Thoracic aorta (tissue), 2 donors: Measurements from ENCODE around the gene SERPINA3. TPM values are rescaled to one million over a fixed set of nuclear protein-coding genes. Genes with fewer than 3 reads are reported as not detected.

ENCODE experiments used
- ATAC-seq: fragments of 150-250 bp; one replicate; pipeline ENCODE4 v1.8.0; 2017; ENCODE audit warnings: low read depth; ENCODE audit not compliant: insufficient number of reproducible peaks, low FRiP score
- DNase-seq: peaks from one replicate; pipeline ENCODE4 v3.0.0-alpha.2; 2020; ENCODE audit warnings: low spot score
- H3K27ac ChIP-seq, 2 donors: fragments of 200-600 bp; sonication (generic); 1 replicate in 1 of 2; 2 replicates in 1 of 2; pipeline ENCODE4 v1.5.1; 2016; ENCODE audit warnings: mild to moderate bottlenecking in 2 of 2, moderate library complexity in 2 of 2
- H3K27me3 ChIP-seq: fragments of 200-600 bp; sonication (generic); replicated peaks from 2 replicates; pipeline ENCODE4 v1.6.0; 2016; ENCODE audit warnings: mild to moderate bottlenecking; ENCODE audit not compliant: insufficient read depth
- H3K36me3 ChIP-seq: fragments of 200-600 bp; sonication (generic); one replicate; pipeline ENCODE4 v1.5.1; 2016
- H3K4me1 ChIP-seq, 2 donors: fragments of 200-600 bp; sonication (generic); 1 replicate in 1 of 2; 2 replicates in 1 of 2; pipeline versions ENCODE4 v1.5.1 to v1.6.0; 2016; ENCODE audit warnings: low read depth in 2 of 2, mild to moderate bottlenecking in 1 of 2; ENCODE audit not compliant: control insufficient read depth in 1 of 2
- H3K4me3 ChIP-seq: fragments of 200-600 bp; sonication (generic); 2 replicates; pipeline ENCODE4 v1.5.1; 2016; ENCODE audit warnings: mild to moderate bottlenecking
- H3K9me3 ChIP-seq: fragments of 200-600 bp; sonication (generic); 2 replicates; pipeline ENCODE4 v1.5.1; 2016
- CTCF ChIP-seq: fragments of 200-600 bp; sonication (generic); IDR thresholded peaks from one replicate; pipeline ENCODE4 v1.5.1; 2019; ENCODE audit warnings: antibody characterized with exemption
- total RNA-seq, 2 donors: library from RNA; depleted of rRNA; stranded (reverse); fragments of >200 nt; gene quantifications; one replicate each; pipeline versions ENCODE4 v1.1.0 to v1.2.3, GENCODE V29; 2016

The SERPINA3 gene
- 100 to 1,000 TPM; 140 to 252 TPM for total RNA-seq

- ATAC-seq (no peak), DNase-seq (no peak)
- no peak for TF ChIP-seq CTCF
- H3K36me3 ChIP-seq, result no peaks in the 10 kb centered on the region
- H3K4me3 ChIP-seq, result no peak within 1 kb of the TSS
- H3K4me1 ChIP-seq, result no peaks in the 10 kb centered on the region
- H3K27ac ChIP-seq, result no peak within 1 kb of the TSS
- no peaks in the 10 kb centered on the region for H3K9me3 ChIP-seq
- H3K27me3 ChIP-seq, result no peaks in the 10 kb centered on the region
Measured at GRCh38 chr14:94612174-94612573, at the start of gene SERPINA3. TSS of gene SERPINA3 (plus strand) at chr14:94612391. CDS start at chr14:94614442, 2,051 bp downstream.

GRCh38 chr14:94562941-94563883 lies 49.0 kb upstream of the SERPINA3 start:
- no peak overlapping the region for H3K4me3 ChIP-seq
- no peak overlapping the region for H3K27ac ChIP-seq
- no peak for ATAC-seq
- no peaks in the 10 kb centered on the region for H3K27me3 ChIP-seq
- H3K4me1 ChIP-seq, result no peaks in the 10 kb centered on the region
- TF ChIP-seq CTCF, result no peak
- H3K9me3 ChIP-seq, result no peaks in the 10 kb centered on the region
- DNase-seq, result no peak
- H3K36me3 ChIP-seq, result no peaks in the 10 kb centered on the region

- no peaks in the 10 kb centered on the region for H3K9me3 ChIP-seq
- TF ChIP-seq CTCF, result no peak
Measured at GRCh38 chr14:94564381-94564780, 47.8 kb upstream of the SERPINA3 start.

GRCh38 chr14:94568186-94568585 lies 44.0 kb upstream of the SERPINA3 start:
- H3K9me3 ChIP-seq, result no peaks in the 10 kb centered on the region
- no peak overlapping the region for H3K27ac ChIP-seq
- H3K4me1 ChIP-seq, result peaks cover 0 to 12% of the 10 kb centered on the region in 2 donors
- TF ChIP-seq CTCF, result no peak
- no peak overlapping the region for H3K4me3 ChIP-seq
- no peaks in the 10 kb centered on the region for H3K36me3 ChIP-seq
- no peaks in the 10 kb centered on the region for H3K27me3 ChIP-seq
- no peak for DNase-seq
- ATAC-seq, result no peak

More at GRCh38 chr14:94564381-94564780, 47.8 kb upstream of the SERPINA3 start:
- no peak overlapping the region for H3K27ac ChIP-seq
- ATAC-seq (no peak), DNase-seq (no peak)
- no peaks in the 10 kb centered on the region for H3K4me1 ChIP-seq
- no peaks in the 10 kb centered on the region for H3K27me3 ChIP-seq
- H3K36me3 ChIP-seq, result no peaks in the 10 kb centered on the region
- no peak overlapping the region for H3K4me3 ChIP-seq

GRCh38 chr14:94569381-94570001 lies 42.7 kb upstream of the SERPINA3 start:
- DNase-seq, result no peak
- no peak overlapping the region for H3K27ac ChIP-seq
- peaks cover 0 to 12% of the 10 kb centered on the region in 2 donors for H3K4me1 ChIP-seq
- no peaks in the 10 kb centered on the region for H3K9me3 ChIP-seq
- no peaks in the 10 kb centered on the region for H3K36me3 ChIP-seq
- no peak for ATAC-seq
- no peak for TF ChIP-seq CTCF
- H3K4me3 ChIP-seq, result no peak overlapping the region
- H3K27me3 ChIP-seq, result no peaks in the 10 kb centered on the region
